ENCODE measurements around the gene BAG3.

Gene BAG3

GRCh38 chr10:119663866-119664698 lies 12.9 kb downstream of the BAG3 start:
- in situ Hi-C loops (cut with MboI; ENCODE audit: low sequenced_read_pairs), result no loop called here

DNA sequence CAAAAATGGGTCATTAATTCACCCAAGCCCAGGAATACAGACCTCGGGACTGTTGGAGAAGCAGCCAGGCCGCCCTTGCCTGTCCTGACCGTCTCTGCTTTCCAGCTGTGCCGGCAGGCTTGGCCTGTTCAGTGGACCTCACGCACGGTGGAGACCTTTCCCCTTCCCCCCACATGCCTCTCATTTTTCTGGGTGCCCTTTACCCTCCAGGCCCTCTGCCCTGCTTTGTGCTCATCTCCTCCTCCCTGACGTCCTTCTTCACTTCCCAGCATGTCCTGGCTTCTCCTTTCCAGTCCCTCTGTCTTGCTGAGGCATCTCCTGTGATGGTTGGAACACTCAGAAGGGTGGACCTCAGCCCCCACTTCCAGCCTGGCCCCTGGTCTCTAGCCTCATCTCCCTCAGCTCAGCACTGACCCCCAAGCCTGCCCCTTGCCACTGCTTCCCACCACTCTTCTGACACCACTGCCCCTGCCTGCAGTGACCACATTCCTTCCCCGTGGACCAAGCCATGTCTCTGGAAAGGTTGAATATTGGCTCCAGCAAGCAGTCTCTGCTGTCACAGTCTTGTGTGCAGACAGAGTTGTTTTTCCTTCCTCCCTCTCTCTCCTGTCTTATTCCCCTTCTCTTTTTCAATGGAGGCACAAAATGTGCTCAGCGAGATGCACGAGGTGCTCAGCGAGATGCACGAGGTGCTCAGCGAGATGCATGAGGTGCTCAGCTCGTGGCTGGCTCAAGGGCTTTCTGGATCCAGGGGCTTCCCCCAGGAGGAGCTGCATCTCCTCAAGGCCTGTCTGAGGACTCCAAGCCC lies 14.9 kb downstream of the BAG3 start:
- in situ Hi-C loops (cut with MboI; ENCODE audit: low sequenced_read_pairs), result no loop called here

- in situ Hi-C loops (cut with MboI; ENCODE audit: low sequenced_read_pairs), result no loop called here
These were observed 15.5 kb downstream of the BAG3 start for GRCh38 chr10:119666709-119667004.

GRCh38 chr10:119667562-119668328 lies 16.6 kb downstream of the BAG3 start:
- in situ Hi-C loops (cut with MboI; ENCODE audit: low sequenced_read_pairs), result no loop called here

GRCh38 chr10:119668461-119668860 lies 17.3 kb downstream of the BAG3 start:
- in situ Hi-C loops (cut with MboI; ENCODE audit: low sequenced_read_pairs), result no loop called here

- in situ Hi-C loops (cut with MboI; ENCODE audit: low sequenced_read_pairs), result no loop called here
These were observed 18.2 kb downstream of the BAG3 start for GRCh38 chr10:119669331-119669730.

GRCh38 chr10:119669975-119670640 lies 18.9 kb downstream of the BAG3 start:
- in situ Hi-C loops (cut with MboI; ENCODE audit: low sequenced_read_pairs), result no loop called here

- in situ Hi-C loops (cut with MboI; ENCODE audit: low sequenced_read_pairs), result no loop called here
These were observed 19.5 kb downstream of the BAG3 start for GRCh38 chr10:119670717-119671116.

GRCh38 chr10:119671381-119671780 lies 20.2 kb downstream of the BAG3 start:
- in situ Hi-C loops (cut with MboI; ENCODE audit: low sequenced_read_pairs), result no loop called here

GRCh38 chr10:119672291-119672690 lies 21.1 kb downstream of the BAG3 start:
- in situ Hi-C loops (cut with MboI; ENCODE audit: low sequenced_read_pairs), result no loop called here

DNA sequence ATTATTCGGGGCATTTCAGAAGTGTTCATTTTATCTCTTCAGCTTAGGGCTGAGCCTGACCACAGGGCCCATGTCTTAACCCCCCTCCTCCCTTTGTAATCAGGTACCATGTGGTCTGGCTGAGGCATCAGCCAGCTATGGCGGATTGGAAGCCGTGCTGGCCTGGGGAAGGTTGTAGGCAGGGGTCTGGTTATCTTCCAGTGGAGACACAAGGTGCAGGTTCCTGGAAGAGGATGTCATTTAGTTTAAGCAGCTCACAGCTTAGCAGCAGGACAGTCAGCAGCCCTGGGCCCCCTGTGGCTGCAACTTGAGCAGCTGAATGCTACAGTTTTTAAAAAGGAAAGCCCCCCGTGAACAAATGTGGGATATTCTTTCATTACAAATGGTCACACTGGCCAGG lies 22.1 kb downstream of the BAG3 start:
- in situ Hi-C loops (cut with MboI; ENCODE audit: low sequenced_read_pairs), result no loop called here

DNA sequence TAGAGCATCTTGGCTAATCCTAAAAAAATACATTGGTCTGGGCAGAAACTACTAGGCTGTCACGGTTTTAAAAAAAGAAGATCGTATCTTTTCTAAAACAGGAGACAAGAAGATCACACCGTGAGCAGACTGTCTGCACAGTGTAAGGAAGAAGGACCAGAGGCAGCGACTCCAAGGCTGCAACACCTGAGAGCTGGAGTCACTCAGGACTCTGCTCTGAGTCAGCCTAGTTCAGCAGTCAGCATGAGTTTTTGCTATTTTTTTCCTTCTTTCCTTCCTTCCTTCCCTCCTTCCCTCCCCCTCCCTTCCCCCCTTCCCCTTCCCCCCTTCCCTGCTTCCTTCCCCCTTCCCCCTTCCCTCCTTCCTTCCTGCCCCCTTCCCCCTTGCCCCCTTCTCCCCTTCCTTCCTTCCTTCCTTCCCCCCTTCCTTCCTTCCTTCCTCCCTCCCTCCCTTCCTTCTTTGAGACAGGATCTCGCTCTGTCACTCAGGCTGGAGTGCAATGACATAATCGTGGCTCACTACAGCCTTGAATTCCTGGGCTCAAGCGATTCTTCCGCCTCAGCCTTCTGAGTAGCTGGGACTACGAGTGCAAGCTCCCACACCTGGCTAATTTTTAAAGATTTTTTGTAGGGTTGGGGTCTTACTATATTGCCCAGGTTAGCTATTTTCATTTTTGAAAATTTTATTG lies 24.4 kb downstream of the BAG3 start:
- in situ Hi-C loops (cut with MboI; ENCODE audit: low sequenced_read_pairs), result no loop called here

GRCh38 chr10:119677126-119677525 lies 25.9 kb downstream of the BAG3 start:
- in situ Hi-C loops (cut with MboI; ENCODE audit: low sequenced_read_pairs), result no loop called here

GRCh38 chr10:119677904-119678755 lies 26.9 kb downstream of the BAG3 start:
- in situ Hi-C loops (cut with MboI; ENCODE audit: low sequenced_read_pairs), result no loop called here

GRCh38 chr10:119679480-119679829 lies 28.3 kb downstream of the BAG3 start:
- in situ Hi-C loops (cut with MboI; ENCODE audit: low sequenced_read_pairs), result no loop called here

GRCh38 chr10:119680050-119680449 lies 28.9 kb downstream of the BAG3 start:
- in situ Hi-C loops (cut with MboI; ENCODE audit: low sequenced_read_pairs), result no loop called here

DNA sequence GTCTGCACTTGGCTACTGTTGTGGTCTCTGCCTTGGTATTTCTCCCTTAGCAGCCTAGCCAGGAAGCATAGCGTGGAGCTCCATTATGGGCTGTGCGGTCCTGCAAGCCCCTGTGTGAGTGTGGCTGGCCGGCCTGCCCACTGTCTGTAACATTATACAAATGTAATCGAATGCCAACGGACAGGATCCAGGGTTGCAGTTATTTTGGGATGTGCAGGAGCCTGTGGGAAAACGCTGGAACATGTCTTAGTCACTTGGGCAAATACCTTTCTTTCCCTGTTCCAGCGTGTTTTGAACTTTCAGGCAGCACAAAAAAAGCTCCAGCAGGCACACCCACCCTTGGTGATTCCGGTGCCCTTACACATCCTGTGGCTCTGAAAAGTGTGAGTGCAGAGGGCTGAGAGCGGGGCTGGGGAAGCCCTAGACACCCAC lies 29.5 kb downstream of the BAG3 start:
- in situ Hi-C loops (cut with MboI; ENCODE audit: low sequenced_read_pairs), result no loop called here

GRCh38 chr10:119686465-119687191 lies 35.4 kb downstream of the BAG3 start:
- in situ Hi-C loops (cut with MboI; ENCODE audit: low sequenced_read_pairs), result no loop called here
